H9 (cell line): ENCODE results near the gene PRKAR2B. TPM values are rescaled to one million over a fixed set of nuclear protein-coding genes. Genes with fewer than 3 reads are reported as not detected.
A peak's percentile ranks its signal among the peaks of the same experiment; 100 is the strongest.

Experiments
- DNase-seq: peaks from one replicate; pipeline ENCODE4 v3.0.0-alpha.2; 2017
- H2AFZ ChIP-seq: one replicate; pipeline ENCODE4 v1.6.1; 2013; ENCODE audit warnings: mild to moderate bottlenecking, low read length, control low read depth, moderate library complexity
- H2AK5ac ChIP-seq: 2 replicates; pipeline ENCODE4 v1.6.1; 2013; ENCODE audit warnings: low read length, control low read depth, mixed read lengths; ENCODE audit not compliant: insufficient read length
- H2BK120ac ChIP-seq: one replicate; pipeline ENCODE4 v1.6.1; 2013; ENCODE audit warnings: low read depth, mild to moderate bottlenecking, low read length, control low read depth, inconsistent platforms; ENCODE audit not compliant: poor library complexity, severe bottlenecking
- H2BK12ac ChIP-seq: 2 replicates; pipeline ENCODE4 v1.6.1; 2013; ENCODE audit warnings: low read length, control low read depth, mixed read lengths, low read depth; ENCODE audit not compliant: insufficient read length
- H2BK15ac ChIP-seq: 2 replicates; pipeline ENCODE4 v1.6.1; 2013; ENCODE audit warnings: low read depth, low read length, control low read depth
- H2BK20ac ChIP-seq: one replicate; pipeline ENCODE4 v1.6.1; 2013; ENCODE audit warnings: low read depth, mild to moderate bottlenecking, low read length, control low read depth, inconsistent platforms; ENCODE audit not compliant: poor library complexity, severe bottlenecking
- H2BK5ac ChIP-seq: 2 replicates; pipeline ENCODE4 v1.6.1; 2013; ENCODE audit warnings: low read length, control low read depth, mixed read lengths; ENCODE audit not compliant: insufficient read length
- H3K14ac ChIP-seq: 2 replicates; pipeline ENCODE4 v1.6.1; 2013; ENCODE audit warnings: low read length, control low read depth; ENCODE audit not compliant: insufficient read depth
- H3K18ac ChIP-seq: 2 replicates; pipeline ENCODE4 v1.6.1; 2013; ENCODE audit warnings: low read depth, mild to moderate bottlenecking, mixed read lengths, low read length, control low read depth; ENCODE audit not compliant: insufficient read length
- H3K23ac ChIP-seq: 2 replicates; pipeline ENCODE4 v1.6.1; 2013; ENCODE audit warnings: low read length, control low read depth, mixed read lengths, low read depth; ENCODE audit not compliant: insufficient read length
- H3K23me2 ChIP-seq: 2 replicates; pipeline ENCODE4 v1.6.1; 2013; ENCODE audit warnings: low read depth, mild to moderate bottlenecking, mixed read lengths, low read length, control low read depth; ENCODE audit not compliant: insufficient read length, poor library complexity, severe bottlenecking
- H3K27ac ChIP-seq: 2 replicates; pipeline ENCODE4 v1.5.1; 2013; ENCODE audit warnings: low read length, control low read depth, mixed read lengths, low read depth; ENCODE audit not compliant: insufficient read length
- H3K27me3 ChIP-seq: 2 replicates; pipeline ENCODE4 v1.6.1; 2013; ENCODE audit warnings: low read length, control low read depth, inconsistent platforms; ENCODE audit not compliant: insufficient read depth
- H3K4ac ChIP-seq: 2 replicates; pipeline ENCODE4 v1.6.1; 2013; ENCODE audit warnings: low read depth, mild to moderate bottlenecking, control low read depth, inconsistent platforms, low read length, moderate library complexity
- H3K4me1 ChIP-seq: 2 replicates; pipeline ENCODE4 v1.6.1; 2013; ENCODE audit warnings: low read length, control low read depth, inconsistent platforms; ENCODE audit not compliant: insufficient read depth
- H3K4me2 ChIP-seq: 2 replicates; pipeline ENCODE4 v1.6.1; 2013; ENCODE audit warnings: low read length, control low read depth, mixed read lengths; ENCODE audit not compliant: insufficient read length, insufficient read depth
- H3K56ac ChIP-seq: 2 replicates; pipeline ENCODE4 v1.6.1; 2013; ENCODE audit warnings: low read depth, mild to moderate bottlenecking, mixed read lengths, low read length, control low read depth; ENCODE audit not compliant: insufficient read length
- H3K79me1 ChIP-seq: 2 replicates; pipeline ENCODE4 v1.6.1; 2013; ENCODE audit warnings: low read depth, mild to moderate bottlenecking, moderate library complexity, low read length, control low read depth, inconsistent platforms; ENCODE audit not compliant: insufficient read depth, poor library complexity, severe bottlenecking
- H3K79me2 ChIP-seq: 2 replicates; pipeline ENCODE4 v1.6.1; 2013; ENCODE audit warnings: low read length, control low read depth, inconsistent platforms; ENCODE audit not compliant: insufficient read depth
- H3K9ac ChIP-seq: 2 replicates; pipeline ENCODE4 v1.6.1; 2013; ENCODE audit warnings: low read length, control low read depth, mixed read lengths; ENCODE audit not compliant: insufficient read length; ENCODE audit errors: extremely low read depth
- H3K9me3 ChIP-seq: one replicate; pipeline ENCODE4 v1.6.1; 2013; ENCODE audit warnings: low read depth, low read length, inconsistent platforms; ENCODE audit not compliant: control insufficient read depth
- H3T11ph ChIP-seq: one replicate; pipeline ENCODE4 v1.6.1; 2013; ENCODE audit warnings: mild to moderate bottlenecking, low read length, control low read depth, inconsistent platforms
- H4K20me1 ChIP-seq: one replicate; pipeline ENCODE4 v1.6.1; 2013; ENCODE audit not compliant: control insufficient read depth, insufficient read length, insufficient read depth
- H4K5ac ChIP-seq: 2 replicates; pipeline ENCODE4 v1.6.1; 2013; ENCODE audit warnings: low read depth, mild to moderate bottlenecking, mixed read lengths, low read length, control low read depth; ENCODE audit not compliant: insufficient read length
- H4K8ac ChIP-seq: replicated peaks from 2 replicates; pipeline ENCODE4 v1.6.1; 2013; ENCODE audit warnings: low read length, control low read depth, mixed read lengths, low read depth; ENCODE audit not compliant: insufficient read length
- H4K91ac ChIP-seq: 2 replicates; pipeline ENCODE4 v1.6.1; 2013; ENCODE audit warnings: low read depth, mild to moderate bottlenecking, moderate library complexity, mixed read lengths, low read length, control low read depth; ENCODE audit not compliant: insufficient read length
- H3K27ac Mint-ChIP-seq, 3 experiments: 2 replicates in 2 of 3; 3 replicates in 1 of 3; pipeline ENCODE4 v1.8.0; 2020 to 2021; ENCODE audit warnings: mixed read lengths in 3 of 3, mild to moderate bottlenecking in 1 of 3, moderate library complexity in 1 of 3
- H3K27me3 Mint-ChIP-seq: 2 replicates; pipeline ENCODE4 v1.8.0; 2021; ENCODE audit warnings: low read depth, mild to moderate bottlenecking, moderate library complexity, mixed read lengths
- H3K36me3 Mint-ChIP-seq, 3 experiments: 2 replicates in 2 of 3; 3 replicates in 1 of 3; pipeline ENCODE4 v1.8.0; 2020 to 2021; ENCODE audit warnings: low read depth in 3 of 3, mixed read lengths in 3 of 3; ENCODE audit not compliant: insufficient read depth in 1 of 3
- H3K4me1 Mint-ChIP-seq, 2 experiments: 2 replicates each; pipeline ENCODE4 v1.8.0; 2020; ENCODE audit warnings: mixed read lengths in 2 of 2
- H3K4me3 Mint-ChIP-seq, 2 experiments: 2 replicates in 1 of 2; 3 replicates in 1 of 2; pipeline ENCODE4 v1.8.0; 2020 to 2021; ENCODE audit warnings: mild to moderate bottlenecking in 2 of 2, mixed read lengths in 2 of 2, moderate library complexity in 1 of 2
- H3K9me3 Mint-ChIP-seq, 2 experiments: 2 replicates in 1 of 2; 3 replicates in 1 of 2; pipeline ENCODE4 v1.8.0; 2020; ENCODE audit warnings: mild to moderate bottlenecking in 2 of 2, mixed read lengths in 2 of 2, moderate library complexity in 1 of 2
- CTCF ChIP-seq: fragments of 200-600 bp; sonication (generic); conservative IDR thresholded peaks from 3 replicates; pipeline ENCODE4 v1.8.0; 2021; ENCODE audit warnings: antibody characterized with exemption, mild to moderate bottlenecking
- WGBS: extraction: QIAGEN DNeasy Blood & Tissue Kit; methylation state at CpG from one replicate; pipeline ENCODE4 v1.1.7; 2013; ENCODE audit warnings: missing lambda C conversion rate, low lambda C conversion rate, mixed read lengths; ENCODE audit not compliant: insufficient read length; ENCODE audit errors: extremely low coverage; 5-methylcytosine and 5-hydroxymethylcytosine counted together
- total RNA-seq: library from RNA; stranded (reverse); gene quantifications from 2 replicates; pipeline ENCODE4 v1.2.1, GENCODE V29; 2021

The PRKAR2B gene
- total RNA-seq, 1 experiment from 2014 or later = 16.6 TPM

- Mint-ChIP-seq H3K27ac (peak overlapping the region; percentile 99 to 100 (median 100)), H3K4me1 (peaks cover 41 to 42% of the 10 kb centered on the region in 2 experiments), H3K36me3 (peaks cover 0 to 5% (median 4%) of the 10 kb centered on the region in 3 experiments; a peak in 2 of 7 replicates), H3K4me3 (peak overlapping the region; percentile 95 to 96), H3K9me3 (peaks cover 0 to 3% of the 10 kb centered on the region in 2 experiments; a peak in 2 of 5 replicates), H3K27me3 (no peaks in the 10 kb centered on the region; the same call in 1 of the 2 replicates)
- no peak overlapping the region for H4K5ac ChIP-seq
- WGBS = no CpG with 5 or more reads among the region's 73 CpGs
- peak; percentile 97 for DNase-seq
- H3K79me1 ChIP-seq = no peaks in the 10 kb centered on the region
- H2BK20ac ChIP-seq = no peak overlapping the region
- H3K9ac ChIP-seq = peak overlapping the region; percentile 89
- H4K91ac ChIP-seq = no peak overlapping the region
- H3K4me2 ChIP-seq = peak overlapping the region; percentile 73
- H4K8ac ChIP-seq = no peak overlapping the region
- peak overlapping the region; percentile 89 for H3K18ac ChIP-seq
- peak overlapping the region; percentile 79 for H3K27ac ChIP-seq
- H2AK5ac ChIP-seq = no peak overlapping the region
- TF ChIP-seq CTCF = no peak
- no peak overlapping the region for H2BK120ac ChIP-seq
- no peak overlapping the region for H3K4ac ChIP-seq
- no peaks in the 10 kb centered on the region for H4K20me1 ChIP-seq
- H3T11ph ChIP-seq = no peak overlapping the region
- H2BK5ac ChIP-seq = peak overlapping the region; percentile 21
- no peaks in the 10 kb centered on the region for H3K9me3 ChIP-seq
- no peak overlapping the region for H3K23ac ChIP-seq
- no peak overlapping the region for H2AFZ ChIP-seq
- H2BK15ac ChIP-seq = no peak overlapping the region
- peak overlapping the region; percentile 16 for H2BK12ac ChIP-seq
- H3K79me2 ChIP-seq = peaks cover 3% of the 10 kb centered on the region; the same call in 1 of the 2 replicates
- peaks cover 5% of the 10 kb centered on the region for H3K23me2 ChIP-seq
- H3K14ac ChIP-seq = peak overlapping the region; percentile 73; the same call in 1 of the 2 replicates
- H3K27me3 ChIP-seq = no peaks in the 10 kb centered on the region
- no peaks in the 10 kb centered on the region for H3K4me1 ChIP-seq
- H3K56ac ChIP-seq = peak overlapping the region; percentile 1
Measured at GRCh38 chr7:107169120-107170050, 124.9 kb downstream of the PRKAR2B start.
